Activated B cell treated with CpG ODN at 0.5 μM for 24 hours (primary cell): ENCODE results near the gene FOXF1. TPM values are rescaled to one million over a fixed set of nuclear protein-coding genes. Genes with fewer than 3 reads are reported as not detected.

Experiments
- ATAC-seq: fragments of 200-7000 bp; cut with Tn5 transposase; one replicate; pipeline ENCODE4 v1.10.0; 2021; ENCODE audit warnings: low read depth, mild to moderate bottlenecking, moderate library complexity
- CTCF ChIA-PET: fragments of 350-600 bp; sonication (Branson Sonifier 250); formaldehyde crosslinking; loops from one replicate; lab custom pipeline; 2021; ENCODE audit warnings: antibody characterized with exemption; lab: Charles Lee
- POLR2A ChIA-PET: fragments of 350-600 bp; sonication (Branson Sonifier 250); formaldehyde crosslinking; loops from one replicate; lab custom pipeline; 2021; ENCODE audit warnings: antibody characterized with exemption; lab: Charles Lee
- DNase-seq: peaks from one replicate; pipeline ENCODE4 v3.0.0; 2022
- H3K27ac Mint-ChIP-seq: one replicate; pipeline ENCODE4 v1.8.0; 2020; ENCODE audit warnings: mixed read lengths
- H3K27me3 Mint-ChIP-seq: one replicate; pipeline ENCODE4 v1.8.0; 2021; ENCODE audit warnings: mixed read lengths
- H3K36me3 Mint-ChIP-seq: one replicate; pipeline ENCODE4 v1.8.0; 2021; ENCODE audit warnings: low read depth, mixed read lengths
- H3K4me1 Mint-ChIP-seq: one replicate; pipeline ENCODE4 v1.8.0; 2021; ENCODE audit warnings: mixed read lengths
- H3K4me3 Mint-ChIP-seq: one replicate; pipeline ENCODE4 v1.8.0; 2020; ENCODE audit warnings: mild to moderate bottlenecking, mixed read lengths
- H3K9me3 Mint-ChIP-seq: one replicate; pipeline ENCODE4 v1.8.0; 2020; ENCODE audit warnings: mixed read lengths
- CTCF ChIP-seq: fragments of 200-600 bp; IDR thresholded peaks from one replicate; pipeline ENCODE4 v1.8.0; 2022; ENCODE audit warnings: antibody characterized with exemption, mild to moderate bottlenecking
- intact Hi-C: fragments of 100-400 bp; cut with micrococcal nuclease; formaldehyde crosslinking; loops from one replicate; pipeline ENCODE4 v1.15.1; 2024
- total RNA-seq: library from RNA; stranded (reverse); gene quantifications from 2 replicates; pipeline ENCODE4 v1.2.3, GENCODE V29; 2022

The FOXF1 gene
- total RNA-seq, 1 donor from 2014 or later: not detected

- no peak for DNase-seq
- TF ChIP-seq CTCF: no peak
- peaks cover 9% of the 10 kb centered on the region for H3K36me3 Mint-ChIP-seq
- peaks cover 14% of the 10 kb centered on the region for H3K27me3 Mint-ChIP-seq
- ChIA-PET CTCF (interaction anchor here (0.6 kb wide), 1 partner anchor 24 kb away, joined by 3 read pairs; no protein-coding TSS in a partner anchor), POLR2A (no interaction called here)
- intact Hi-C loops: no loop called here
- no peak overlapping the region for H3K4me3 Mint-ChIP-seq
- no peak for ATAC-seq
- peaks cover 24% of the 10 kb centered on the region for H3K4me1 Mint-ChIP-seq
- no peaks in the 10 kb centered on the region for H3K9me3 Mint-ChIP-seq
- H3K27ac Mint-ChIP-seq: no peak overlapping the region
These were observed 48.2 kb downstream of the FOXF1 start for GRCh38 chr16:86558355-86559193.

GRCh38 chr16:86559802-86560305 lies 49.5 kb downstream of the FOXF1 start:
- Mint-ChIP-seq H3K27me3 (peaks cover 24% of the 10 kb centered on the region), H3K36me3 (peaks cover 4% of the 10 kb centered on the region), H3K4me1 (peaks cover 26% of the 10 kb centered on the region), H3K9me3 (no peaks in the 10 kb centered on the region), H3K27ac (no peak overlapping the region), H3K4me3 (no peak overlapping the region)
- CTCF ChIA-PET: no interaction called here
- DNase-seq (no peak), ATAC-seq (no peak)
- POLR2A ChIA-PET: no interaction called here
- no peak for TF ChIP-seq CTCF
- intact Hi-C loops: loop anchor here (5.0 to 10.0 kb wide), 6 partner anchors 205 to 1142 kb away; partner anchors contain the start of gene MAP1LC3B

- no peak overlapping the region for H3K4me3 Mint-ChIP-seq
- peaks cover 31% of the 10 kb centered on the region for H3K27me3 Mint-ChIP-seq
- H3K9me3 Mint-ChIP-seq: no peaks in the 10 kb centered on the region
- ChIA-PET CTCF (no interaction called here), POLR2A (interaction anchor here (0.7 kb wide), 1 partner anchor 710 kb away, joined by 8 read pairs; no protein-coding TSS in a partner anchor)
- no peak for DNase-seq
- no peaks in the 10 kb centered on the region for H3K36me3 Mint-ChIP-seq
- intact Hi-C loops: loop anchor here (2.0 to 10.0 kb wide), 8 partner anchors 202 to 1206 kb away; partner anchors contain the start of gene MAP1LC3B
- no peak overlapping the region for H3K27ac Mint-ChIP-seq
- peaks cover 22% of the 10 kb centered on the region for H3K4me1 Mint-ChIP-seq
- ATAC-seq: no peak
- no peak for TF ChIP-seq CTCF
These were observed 52.0 kb downstream of the FOXF1 start for GRCh38 chr16:86562356-86562755.

GRCh38 chr16:86563469-86564345 lies 53.4 kb downstream of the FOXF1 start:
- Mint-ChIP-seq H3K27ac (no peak overlapping the region), H3K36me3 (no peaks in the 10 kb centered on the region), H3K27me3 (peaks cover 32% of the 10 kb centered on the region), H3K9me3 (no peaks in the 10 kb centered on the region), H3K4me3 (peak overlapping the region; percentile 64), H3K4me1 (peaks cover 25% of the 10 kb centered on the region)
- ChIA-PET CTCF (interaction anchor here (0.6 to 2.3 kb wide), 9 partner anchors 7 to 1072 kb away, joined by 3 to 8 read pairs (median 3); no protein-coding TSS in a partner anchor), POLR2A (no interaction called here)
- intact Hi-C loops: loop anchor here (1.0 to 10.0 kb wide), 10 partner anchors 201 to 1205 kb away; partner anchors contain the start of gene MAP1LC3B
- TF ChIP-seq CTCF: peak; percentile 95
- peak; percentile 72 for DNase-seq
- ATAC-seq: peak; percentile 99

Other genes with a start within 250 kb of the FOXF1 start
- 27.9 and 35.0 TPM in 2 replicates for gene MTHFSD, start 44.7 kb downstream of the FOXF1 start, total RNA-seq
- not detected in 2 replicates for gene FOXC2, start 56.3 kb downstream of the FOXF1 start, total RNA-seq
- gene FOXL1, start 68.0 kb downstream of the FOXF1 start, total RNA-seq: not detected in 2 replicates